HepG2 (cell line): ENCODE data around the gene DGKG. TPM values are rescaled to one million over a fixed set of nuclear protein-coding genes. Genes with fewer than 3 reads are reported as not detected.
A peak's percentile ranks its signal among the peaks of the same experiment; 100 is the strongest.

Experiments used
- ATF1 ChIP-seq: IDR thresholded peaks from 2 replicates; pipeline ENCODE4 v1.6.1; 2016; ENCODE audit warnings: mild to moderate bottlenecking, control low read depth
- HOXD1 ChIP-seq: sonication (generic); formaldehyde crosslinking; IDR thresholded peaks from 2 replicates; pipeline ENCODE4 v1.5.0; 2020; ENCODE audit warnings: missing genetic modification reagents
- MIER2 ChIP-seq: IDR thresholded peaks from 2 replicates; pipeline ENCODE4 v1.6.1; 2016; ENCODE audit warnings: missing biosample characterization, missing genetic modification reagents
- NR1H2 ChIP-seq: sonication (generic); formaldehyde crosslinking; IDR thresholded peaks from 2 replicates; pipeline ENCODE4 v1.8.1; 2022; ENCODE audit warnings: low read depth, missing genetic modification reagents, borderline replicate concordance
- POLR2G ChIP-seq: fragments of 200-400 bp; formaldehyde crosslinking; IDR thresholded peaks from 2 replicates; pipeline ENCODE4 v1.6.1; 2018; ENCODE audit warnings: mild to moderate bottlenecking, low read depth, low read length, moderate library complexity
- SMARCE1 ChIP-seq: fragments of 450-650 bp; IDR thresholded peaks from 2 replicates; pipeline ENCODE4 v1.6.1; 2017; ENCODE audit warnings: borderline replicate concordance
- SOX13 ChIP-seq, 3 experiments: fragments of 450-650 bp in 1 of 3; sonication (generic) in 1 of 3; formaldehyde crosslinking in 1 of 3; IDR thresholded peaks in 2 of 3; conservative IDR thresholded peaks in 1 of 3; 2 replicates each; pipeline versions ENCODE4 v1.5.0 to v1.6.1; 2016 to 2020; ENCODE audit warnings: antibody characterized with exemption in 1 of 3, mild to moderate bottlenecking in 1 of 3, missing compliant biosample characterization in 1 of 3, missing genetic modification reagents in 1 of 3, moderate library complexity in 1 of 3
- TEAD3 ChIP-seq: optimal IDR thresholded peaks from 2 replicates; pipeline ENCODE3; 2016; ENCODE audit warnings: borderline replicate concordance
- ZNF180 ChIP-seq: sonication (generic); formaldehyde crosslinking; IDR thresholded peaks from 2 replicates; pipeline ENCODE4 v1.4.0; 2020; ENCODE audit warnings: low read depth, missing genetic modification reagents, borderline replicate concordance
- ZNF841 ChIP-seq: sonication (generic); formaldehyde crosslinking; IDR thresholded peaks from 2 replicates; pipeline ENCODE4 v1.8.1; 2023; ENCODE audit warnings: missing genetic modification reagents, borderline replicate concordance
- polyA plus RNA-seq, 8 experiments: library from polyadenylated mRNA; depleted of rRNA in 3 of 8; stranded (reverse) in 7 of 8; unstranded in 1 of 8; fragments of >200 nt; fragmentation: Illumina TruSeq in 4 of 8; extraction: Trizol in 4 of 8; gene quantifications; 2 replicates each; pipeline versions ENCODE4 v1.2.1 to v1.2.3, GENCODE V29; 2011 to 2016; ENCODE audit warnings: low read depth in 4 of 8, missing spikeins in 1 of 8, mixed read lengths in 1 of 8; ENCODE audit not compliant: insufficient read depth in 1 of 8
- total RNA-seq, 5 experiments: library from RNA; depleted of rRNA; stranded (reverse); fragments of >200 nt; fragmentation: Illumina TruSeq; extraction: Trizol; gene quantifications; 2 replicates each; pipeline ENCODE4 v1.2.3, GENCODE V29; 2016; ENCODE audit warnings: low read depth in 1 of 5
- TF ChIP-seq, protein P1 (sequence below): sonication (generic); formaldehyde crosslinking; IDR thresholded peaks from 2 replicates; pipeline ENCODE4 v1.4.0; 2020; ENCODE audit warnings: missing genetic modification reagents
- TF ChIP-seq, protein P2 (sequence below): sonication (generic); formaldehyde crosslinking; IDR thresholded peaks from 2 replicates; pipeline ENCODE4 v1.4.0; 2020; ENCODE audit warnings: missing genetic modification reagents, borderline replicate concordance
- TF ChIP-seq, protein P3 (sequence below): sonication (generic); formaldehyde crosslinking; IDR thresholded peaks from 2 replicates; pipeline ENCODE4 v1.4.0; 2020; ENCODE audit warnings: missing genetic modification reagents, borderline replicate concordance
- TF ChIP-seq, protein P4 (sequence below): sonication (generic); formaldehyde crosslinking; IDR thresholded peaks from 2 replicates; pipeline ENCODE4 v1.4.0; 2020; ENCODE audit warnings: mild to moderate bottlenecking, missing genetic modification reagents
- TF ChIP-seq, protein P5 (sequence below): sonication (generic); formaldehyde crosslinking; IDR thresholded peaks from 2 replicates; pipeline ENCODE4 v1.9.0; 2022; ENCODE audit warnings: low read depth, missing genetic modification reagents

Gene DGKG
- total and polyA plus RNA-seq, 2 of the 13 experiments (the other 11 are each of a cell fraction or from before 2014, with no cell fraction given): 3.8 to 6.2 TPM

DNA sequence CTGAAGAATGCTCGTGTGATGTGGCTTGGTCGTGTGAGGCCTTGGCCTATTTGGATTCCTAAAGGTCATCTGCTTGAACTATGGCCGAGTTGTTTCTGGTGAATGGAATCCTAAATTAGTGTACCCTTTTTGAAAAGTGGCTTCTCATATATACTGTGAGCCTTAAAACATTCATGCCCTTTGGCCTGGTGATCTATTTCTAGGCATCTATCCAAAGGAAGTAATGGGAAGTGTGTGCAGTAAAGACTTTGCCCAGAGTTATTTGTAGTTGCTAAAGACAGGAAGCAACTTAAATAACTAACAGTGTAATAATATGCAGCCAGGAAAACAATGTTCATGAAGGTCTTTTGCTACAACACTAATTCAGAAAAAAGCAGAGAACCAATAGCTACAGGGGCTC lies 3.0 kb downstream of the DGKG start (continued):
- TF ChIP-seq NR1H2: no peak
- TF ChIP-seq, protein P1, sequence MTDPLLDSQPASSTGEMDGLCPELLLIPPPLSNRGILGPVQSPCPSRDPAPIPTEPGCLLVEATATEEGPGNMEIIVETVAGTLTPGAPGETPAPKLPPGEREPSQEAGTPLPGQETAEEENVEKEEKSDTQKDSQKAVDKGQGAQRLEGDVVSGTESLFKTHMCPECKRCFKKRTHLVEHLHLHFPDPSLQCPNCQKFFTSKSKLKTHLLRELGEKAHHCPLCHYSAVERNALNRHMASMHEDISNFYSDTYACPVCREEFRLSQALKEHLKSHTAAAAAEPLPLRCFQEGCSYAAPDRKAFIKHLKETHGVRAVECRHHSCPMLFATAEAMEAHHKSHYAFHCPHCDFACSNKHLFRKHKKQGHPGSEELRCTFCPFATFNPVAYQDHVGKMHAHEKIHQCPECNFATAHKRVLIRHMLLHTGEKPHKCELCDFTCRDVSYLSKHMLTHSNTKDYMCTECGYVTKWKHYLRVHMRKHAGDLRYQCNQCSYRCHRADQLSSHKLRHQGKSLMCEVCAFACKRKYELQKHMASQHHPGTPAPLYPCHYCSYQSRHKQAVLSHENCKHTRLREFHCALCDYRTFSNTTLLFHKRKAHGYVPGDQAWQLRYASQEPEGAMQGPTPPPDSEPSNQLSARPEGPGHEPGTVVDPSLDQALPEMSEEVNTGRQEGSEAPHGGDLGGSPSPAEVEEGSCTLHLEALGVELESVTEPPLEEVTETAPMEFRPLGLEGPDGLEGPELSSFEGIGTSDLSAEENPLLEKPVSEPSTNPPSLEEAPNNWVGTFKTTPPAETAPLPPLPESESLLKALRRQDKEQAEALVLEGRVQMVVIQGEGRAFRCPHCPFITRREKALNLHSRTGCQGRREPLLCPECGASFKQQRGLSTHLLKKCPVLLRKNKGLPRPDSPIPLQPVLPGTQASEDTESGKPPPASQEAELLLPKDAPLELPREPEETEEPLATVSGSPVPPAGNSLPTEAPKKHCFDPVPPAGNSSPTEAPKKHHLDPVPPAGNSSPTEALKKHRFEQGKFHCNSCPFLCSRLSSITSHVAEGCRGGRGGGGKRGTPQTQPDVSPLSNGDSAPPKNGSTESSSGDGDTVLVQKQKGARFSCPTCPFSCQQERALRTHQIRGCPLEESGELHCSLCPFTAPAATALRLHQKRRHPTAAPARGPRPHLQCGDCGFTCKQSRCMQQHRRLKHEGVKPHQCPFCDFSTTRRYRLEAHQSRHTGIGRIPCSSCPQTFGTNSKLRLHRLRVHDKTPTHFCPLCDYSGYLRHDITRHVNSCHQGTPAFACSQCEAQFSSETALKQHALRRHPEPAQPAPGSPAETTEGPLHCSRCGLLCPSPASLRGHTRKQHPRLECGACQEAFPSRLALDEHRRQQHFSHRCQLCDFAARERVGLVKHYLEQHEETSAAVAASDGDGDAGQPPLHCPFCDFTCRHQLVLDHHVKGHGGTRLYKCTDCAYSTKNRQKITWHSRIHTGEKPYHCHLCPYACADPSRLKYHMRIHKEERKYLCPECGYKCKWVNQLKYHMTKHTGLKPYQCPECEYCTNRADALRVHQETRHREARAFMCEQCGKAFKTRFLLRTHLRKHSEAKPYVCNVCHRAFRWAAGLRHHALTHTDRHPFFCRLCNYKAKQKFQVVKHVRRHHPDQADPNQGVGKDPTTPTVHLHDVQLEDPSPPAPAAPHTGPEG (CRISPR knock-in tag): no peak
- TF ChIP-seq POLR2G: no peak
- TF ChIP-seq MIER2 (CRISPR knock-in tag): 0 out of 2 replicates have a peak, but pooled peaks have one; percentile 43
- TF ChIP-seq, protein P2, sequence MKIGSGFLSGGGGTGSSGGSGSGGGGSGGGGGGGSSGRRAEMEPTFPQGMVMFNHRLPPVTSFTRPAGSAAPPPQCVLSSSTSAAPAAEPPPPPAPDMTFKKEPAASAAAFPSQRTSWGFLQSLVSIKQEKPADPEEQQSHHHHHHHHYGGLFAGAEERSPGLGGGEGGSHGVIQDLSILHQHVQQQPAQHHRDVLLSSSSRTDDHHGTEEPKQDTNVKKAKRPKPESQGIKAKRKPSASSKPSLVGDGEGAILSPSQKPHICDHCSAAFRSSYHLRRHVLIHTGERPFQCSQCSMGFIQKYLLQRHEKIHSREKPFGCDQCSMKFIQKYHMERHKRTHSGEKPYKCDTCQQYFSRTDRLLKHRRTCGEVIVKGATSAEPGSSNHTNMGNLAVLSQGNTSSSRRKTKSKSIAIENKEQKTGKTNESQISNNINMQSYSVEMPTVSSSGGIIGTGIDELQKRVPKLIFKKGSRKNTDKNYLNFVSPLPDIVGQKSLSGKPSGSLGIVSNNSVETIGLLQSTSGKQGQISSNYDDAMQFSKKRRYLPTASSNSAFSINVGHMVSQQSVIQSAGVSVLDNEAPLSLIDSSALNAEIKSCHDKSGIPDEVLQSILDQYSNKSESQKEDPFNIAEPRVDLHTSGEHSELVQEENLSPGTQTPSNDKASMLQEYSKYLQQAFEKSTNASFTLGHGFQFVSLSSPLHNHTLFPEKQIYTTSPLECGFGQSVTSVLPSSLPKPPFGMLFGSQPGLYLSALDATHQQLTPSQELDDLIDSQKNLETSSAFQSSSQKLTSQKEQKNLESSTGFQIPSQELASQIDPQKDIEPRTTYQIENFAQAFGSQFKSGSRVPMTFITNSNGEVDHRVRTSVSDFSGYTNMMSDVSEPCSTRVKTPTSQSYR: no peak
- TF ChIP-seq ZNF841 (CRISPR knock-in tag): no peak
- no peak for TF ChIP-seq ZNF180
- TF ChIP-seq, protein P3, sequence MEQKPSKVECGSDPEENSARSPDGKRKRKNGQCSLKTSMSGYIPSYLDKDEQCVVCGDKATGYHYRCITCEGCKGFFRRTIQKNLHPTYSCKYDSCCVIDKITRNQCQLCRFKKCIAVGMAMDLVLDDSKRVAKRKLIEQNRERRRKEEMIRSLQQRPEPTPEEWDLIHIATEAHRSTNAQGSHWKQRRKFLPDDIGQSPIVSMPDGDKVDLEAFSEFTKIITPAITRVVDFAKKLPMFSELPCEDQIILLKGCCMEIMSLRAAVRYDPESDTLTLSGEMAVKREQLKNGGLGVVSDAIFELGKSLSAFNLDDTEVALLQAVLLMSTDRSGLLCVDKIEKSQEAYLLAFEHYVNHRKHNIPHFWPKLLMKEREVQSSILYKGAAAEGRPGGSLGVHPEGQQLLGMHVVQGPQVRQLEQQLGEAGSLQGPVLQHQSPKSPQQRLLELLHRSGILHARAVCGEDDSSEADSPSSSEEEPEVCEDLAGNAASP: no peak
- TF ChIP-seq, protein P4, sequence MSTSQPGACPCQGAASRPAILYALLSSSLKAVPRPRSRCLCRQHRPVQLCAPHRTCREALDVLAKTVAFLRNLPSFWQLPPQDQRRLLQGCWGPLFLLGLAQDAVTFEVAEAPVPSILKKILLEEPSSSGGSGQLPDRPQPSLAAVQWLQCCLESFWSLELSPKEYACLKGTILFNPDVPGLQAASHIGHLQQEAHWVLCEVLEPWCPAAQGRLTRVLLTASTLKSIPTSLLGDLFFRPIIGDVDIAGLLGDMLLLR (CRISPR knock-in tag): no peak
- no peak for TF ChIP-seq HOXD1
- TF ChIP-seq SMARCE1: no peak
- peak; percentile 65 for TF ChIP-seq TEAD3 (CRISPR knock-in tag)
- 0 out of 2 replicates have a peak, but pooled peaks have one; percentile 24 for TF ChIP-seq ATF1 (CRISPR knock-in tag)
- TF ChIP-seq, protein P5, sequence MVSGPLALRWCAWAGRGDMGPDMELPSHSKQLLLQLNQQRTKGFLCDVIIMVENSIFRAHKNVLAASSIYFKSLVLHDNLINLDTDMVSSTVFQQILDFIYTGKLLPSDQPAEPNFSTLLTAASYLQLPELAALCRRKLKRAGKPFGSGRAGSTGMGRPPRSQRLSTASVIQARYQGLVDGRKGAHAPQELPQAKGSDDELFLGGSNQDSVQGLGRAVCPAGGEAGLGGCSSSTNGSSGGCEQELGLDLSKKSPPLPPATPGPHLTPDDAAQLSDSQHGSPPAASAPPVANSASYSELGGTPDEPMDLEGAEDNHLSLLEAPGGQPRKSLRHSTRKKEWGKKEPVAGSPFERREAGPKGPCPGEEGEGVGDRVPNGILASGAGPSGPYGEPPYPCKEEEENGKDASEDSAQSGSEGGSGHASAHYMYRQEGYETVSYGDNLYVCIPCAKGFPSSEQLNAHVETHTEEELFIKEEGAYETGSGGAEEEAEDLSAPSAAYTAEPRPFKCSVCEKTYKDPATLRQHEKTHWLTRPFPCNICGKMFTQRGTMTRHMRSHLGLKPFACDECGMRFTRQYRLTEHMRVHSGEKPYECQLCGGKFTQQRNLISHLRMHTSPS: no peak
- no peak for TF ChIP-seq SOX13 (IDR thresholded peaks at IDR 0.05)
- peak in 1 of 2 experiments; percentile 48; a peak in 1 of 4 replicates for TF ChIP-seq SOX13 (CRISPR knock-in tag; conservative IDR thresholded peaks at IDR 0.05 in 1 of 2, IDR thresholded peaks at IDR 0.05 in 1 of 2)
